Skeletal muscle cell (primary cell): ENCODE data around the gene ACOT2.
A peak's percentile ranks its signal among the peaks of the same experiment; 100 is the strongest.

ENCODE experiments used
- DNase-seq: peaks from one replicate; pipeline ENCODE4 v3.0.0-alpha.2; 2010; ENCODE audit warnings: low read depth
- H3K4me3 ChIP-seq: 2 replicates; pipeline ENCODE4 v1.5.1; 2011; ENCODE audit warnings: low read depth, mild to moderate bottlenecking, control low read depth, low read length, moderate library complexity

Gene ACOT2

DNA sequence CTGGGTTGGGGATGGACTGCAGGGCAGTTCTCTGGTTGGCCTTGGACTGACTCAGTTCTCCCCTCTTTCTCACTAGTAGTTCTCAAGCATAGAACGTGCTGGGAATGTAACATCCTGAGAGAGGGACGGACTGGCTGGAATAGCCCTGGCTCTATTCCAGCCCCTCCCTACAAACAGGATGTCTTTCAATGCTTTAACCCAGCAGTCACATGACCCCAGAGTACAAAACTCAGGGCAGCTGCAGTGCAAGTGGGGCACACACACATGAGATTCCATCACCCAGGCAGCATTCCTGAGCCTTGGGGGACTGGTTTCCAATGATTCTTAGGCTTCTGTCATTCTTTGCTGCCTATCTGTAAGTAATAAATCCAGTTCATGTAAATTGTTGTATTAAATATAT lies 41.7 kb downstream of the ACOT2 start:
- DNase-seq = no peak

DNA sequence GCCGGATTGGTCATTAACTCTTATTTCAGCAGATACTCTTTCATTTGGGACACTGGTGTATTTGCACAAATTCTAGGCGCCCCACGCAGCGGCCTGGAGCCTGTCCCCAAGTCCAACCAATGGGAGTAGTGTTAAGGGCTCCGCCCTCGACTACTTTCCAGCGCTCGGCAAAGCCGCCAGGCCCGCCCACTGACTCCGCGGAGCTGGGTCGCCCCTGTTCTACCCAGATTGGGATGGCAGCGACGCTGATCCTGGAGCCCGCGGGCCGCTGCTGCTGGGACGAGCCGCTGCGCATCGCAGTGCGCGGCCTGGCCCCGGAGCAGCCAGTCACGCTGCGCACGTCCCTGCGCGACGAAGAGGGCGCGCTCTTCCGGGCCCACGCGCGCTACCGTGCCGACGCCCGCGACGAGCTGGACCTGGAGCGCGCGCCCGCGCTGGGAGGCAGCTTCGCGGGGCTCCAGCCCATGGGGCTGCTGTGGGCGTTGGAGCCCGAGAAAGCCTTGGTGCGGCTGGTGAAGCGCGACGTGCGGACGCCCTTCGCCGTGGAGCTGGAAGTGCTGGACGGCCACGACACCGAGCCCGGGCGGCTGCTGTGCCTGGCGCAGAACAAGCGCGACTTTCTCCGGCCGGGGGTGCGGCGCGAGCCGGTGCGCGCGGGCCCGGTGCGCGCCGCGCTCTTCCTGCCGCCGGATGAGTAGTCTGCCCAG lies 43.5 kb downstream of the ACOT2 start, which contains the start of gene ACOT6:
Gene ACOT6, plus strand, starts transcription at position 179 of the 707 bp plus-strand sequence. Its CDS starts 55 bp downstream, at position 234.
- DNase-seq = peak; percentile 21
- H3K4me3 ChIP-seq = peak within 1 kb of the TSS; percentile 66

More for the DNA sequence above, 41.7 kb downstream of the ACOT2 start:
- no peak overlapping the region for H3K4me3 ChIP-seq

DNA sequence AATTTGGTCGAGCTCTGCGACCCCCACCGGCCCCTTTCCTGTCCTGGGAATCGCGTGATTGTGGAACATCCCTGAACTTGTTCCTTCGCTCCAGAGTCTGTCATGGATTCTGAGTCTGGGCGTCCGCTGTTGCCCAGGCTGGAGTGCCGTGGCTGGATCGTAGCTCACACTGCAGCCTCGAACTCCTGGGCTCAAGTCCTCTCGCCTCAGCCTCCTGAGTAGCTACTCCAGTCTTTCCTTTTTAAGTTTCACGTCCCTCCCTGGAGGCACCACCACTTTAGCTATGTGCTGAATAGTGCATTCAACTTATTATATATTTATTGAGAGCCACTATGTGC lies 44.0 kb downstream of the ACOT2 start:
- peak overlapping the region; percentile 66 for H3K4me3 ChIP-seq
- no peak for DNase-seq

DNA sequence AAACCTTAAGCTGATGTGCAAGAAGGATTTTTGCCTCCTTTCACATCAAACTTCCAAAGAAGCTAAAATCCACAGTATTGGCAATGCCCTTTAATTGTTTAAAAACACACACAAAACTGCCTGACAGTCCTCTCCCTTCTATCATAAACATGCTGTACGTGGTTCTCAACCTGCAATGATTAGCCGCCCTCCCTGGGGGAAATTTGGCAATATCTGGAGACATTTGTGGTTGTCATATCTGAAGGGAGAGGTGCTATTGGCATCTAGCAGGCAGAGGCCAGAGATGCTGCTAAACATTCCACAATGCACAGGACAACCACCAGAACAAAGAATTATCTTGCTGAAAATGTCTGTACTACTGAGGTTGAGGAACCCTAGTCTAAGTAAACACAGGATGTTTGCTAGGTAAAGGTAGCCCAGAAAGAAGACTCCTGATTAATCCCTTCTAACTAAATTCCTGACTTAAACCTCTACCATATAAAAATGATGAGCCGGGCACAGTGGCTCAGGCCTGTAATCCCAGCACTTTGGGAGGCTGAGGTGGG lies 44.5 kb downstream of the ACOT2 start:
- H3K4me3 ChIP-seq = no peak overlapping the region
- no peak for DNase-seq

DNA sequence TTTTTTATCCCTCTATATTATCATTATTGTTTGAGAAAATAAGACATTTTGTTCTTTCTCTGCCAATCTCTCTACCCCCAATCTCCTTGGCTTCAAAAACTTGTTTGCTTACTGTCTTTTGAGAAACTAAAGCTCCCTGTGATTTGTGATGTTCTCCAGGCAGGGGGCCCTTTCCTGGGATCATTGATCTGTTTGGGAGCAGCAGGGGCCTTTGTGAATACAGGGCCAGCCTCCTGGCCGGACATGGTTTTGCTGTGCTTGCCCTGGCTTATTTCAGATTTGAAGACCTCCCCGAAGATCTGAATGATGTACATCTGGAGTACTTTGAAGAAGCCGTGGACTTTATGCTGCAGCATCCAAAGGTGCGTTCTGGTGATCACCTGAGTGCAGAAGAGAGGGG lies 47.8 kb downstream of the ACOT2 start:
- DNase-seq = no peak
- no peak overlapping the region for H3K4me3 ChIP-seq

DNA sequence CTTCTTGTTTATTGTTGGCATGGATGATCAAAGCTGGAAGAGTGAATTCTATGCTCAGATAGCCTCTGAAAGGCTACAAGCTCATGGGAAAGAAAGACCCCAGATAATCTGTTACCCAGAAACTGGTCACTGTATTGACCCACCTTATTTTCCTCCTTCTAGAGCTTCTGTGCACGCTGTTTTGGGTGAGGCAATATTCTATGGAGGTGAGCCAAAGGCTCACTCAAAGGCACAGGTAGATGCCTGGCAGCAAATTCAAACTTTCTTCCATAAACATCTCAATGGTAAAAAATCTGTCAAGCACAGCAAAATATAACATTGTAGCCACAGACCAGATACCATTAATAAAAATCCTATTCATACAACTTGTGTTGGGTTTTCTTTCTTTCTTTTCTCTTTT lies 50.5 kb downstream of the ACOT2 start:
- H3K4me3 ChIP-seq = no peak overlapping the region
- no peak for DNase-seq

DNA sequence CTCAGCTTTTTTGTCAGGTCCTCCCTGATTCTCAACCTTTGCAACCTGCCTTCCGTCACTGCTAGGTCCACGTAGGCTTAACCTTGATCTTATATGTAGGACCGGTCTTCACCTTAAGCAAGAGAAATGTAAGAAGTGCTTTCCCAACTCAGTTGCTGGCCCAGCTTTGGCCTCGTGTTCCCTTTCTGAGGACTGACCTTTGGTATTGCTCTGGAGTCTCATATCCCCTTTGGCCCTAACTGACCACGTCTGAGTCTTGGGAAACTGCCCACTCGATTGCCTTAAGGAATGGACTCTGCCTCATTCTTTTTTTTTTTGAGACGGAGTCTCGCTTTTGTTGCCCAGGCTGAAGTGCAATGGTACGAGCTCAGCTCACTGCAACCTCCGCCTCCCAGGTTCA lies 51.3 kb downstream of the ACOT2 start:
- no peak overlapping the region for H3K4me3 ChIP-seq
- no peak for DNase-seq

DNA sequence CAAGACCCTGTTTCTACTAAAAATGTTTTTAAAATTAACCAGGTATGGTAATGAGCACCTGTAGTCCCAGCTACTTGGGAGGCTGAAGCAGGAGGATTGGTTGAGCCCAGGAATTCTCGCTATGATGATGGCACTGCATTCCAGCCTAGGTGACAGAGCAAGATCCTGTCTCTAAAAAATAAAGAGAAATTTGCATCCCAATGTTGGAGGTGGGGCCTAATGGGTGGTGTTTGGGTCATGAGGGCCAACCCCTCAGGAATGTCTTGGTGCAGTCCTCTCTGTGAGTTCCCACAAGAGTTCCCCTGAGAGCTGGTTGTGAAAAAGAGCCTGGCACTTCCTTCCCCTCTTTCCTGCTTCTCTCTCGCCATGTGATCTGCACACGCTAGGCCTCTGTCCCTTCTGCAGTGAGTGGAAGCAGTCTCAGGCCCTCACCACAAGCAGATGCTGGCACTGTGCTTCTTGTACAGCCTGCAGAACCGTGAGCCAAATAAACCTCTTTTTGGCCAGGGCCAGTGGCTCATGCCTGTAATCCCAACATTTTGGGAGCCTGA lies 54.6 kb downstream of the ACOT2 start:
- no peak overlapping the region for H3K4me3 ChIP-seq
- DNase-seq = no peak
